ENCODE results near the gene LYZ. TPM values are rescaled to one million over a fixed set of nuclear protein-coding genes. Genes with fewer than 3 reads are reported as not detected.

LYZ gene
- total and polyA plus RNA-seq, 9 of the 15 experiments (the other 6 are each of a cell fraction or from before 2014, with no cell fraction given) = 27.2 to 96.3 (median 42.1) TPM

GRCh38 chr12:69383074-69383473, 34.9 kb downstream of the LYZ start:
- in situ Hi-C loops (cut with MboI) = no loop called here
- no peaks in the 10 kb centered on the region; a peak in 1 of 5 replicates for H3K4me1 ChIP-seq (replicated peaks in 1 of 2; ENCODE audit: control insufficient read depth in 2 of 2, insufficient read depth in 2 of 2, low read length in 2 of 2)
- H3K27ac ChIP-seq (ENCODE audit: extremely low read depth, low read depth, low read length) = no peak overlapping the region
- 94% methylated on average over 1 of the region's 1 CpG for WGBS (ENCODE audit: insufficient coverage, low coverage, missing lambda C conversion rate)
- H3K4me3 ChIP-seq = no peak overlapping the region
- DNase-seq (ENCODE audit: extremely low read depth in 1 of 4, low spot score in 3 of 4) = no peak
- TF ChIP-seq KHSRP (IDR thresholded peaks at IDR 0.05) (no peak), TFE3 (CRISPR knock-in tag; IDR thresholded peaks at IDR 0.05) (peak; percentile 28; the same call in 1 of the 2 replicates)
- no peak overlapping the region for H3K4me2 ChIP-seq (ENCODE audit: insufficient read depth, low read length)
- ChIA-PET POLR2A (interaction anchor here (1.3 kb wide), 1 partner anchor 56 kb away, joined by 3 read pairs; no protein-coding TSS in a partner anchor), CTCF (ENCODE audit: low intra/inter-chr PET ratio) (no interaction called here)
- peaks cover 55% of the 10 kb centered on the region for H3K36me3 ChIP-seq (ENCODE audit: control insufficient read depth, insufficient read depth, low read length)
- H4K20me1 ChIP-seq (replicated peaks; ENCODE audit: control insufficient read depth, insufficient read depth, low read length) = no peaks in the 10 kb centered on the region
- no peak overlapping the region for H3K9ac ChIP-seq (ENCODE audit: insufficient read depth in 1 of 2, low read depth in 2 of 2, low read length in 2 of 2)
- FAIRE-seq = no peak
- H3K9me3 ChIP-seq (replicated peaks; ENCODE audit: control insufficient read depth, insufficient read depth, low read depth, low read length) = no peaks in the 10 kb centered on the region
- no peak overlapping the region for H2AFZ ChIP-seq (ENCODE audit: low read depth, low read length)
- H3K27me3 ChIP-seq (ENCODE audit: control insufficient read depth in 2 of 2, insufficient read depth in 2 of 2, low read length in 2 of 2) = no peaks in the 10 kb centered on the region
- intact Hi-C loops (cut with micrococcal nuclease) = no loop called here
- no TSS peak for BruUV-seq (replicated peaks)
- no peaks in the 10 kb centered on the region for H3K9me1 ChIP-seq (ENCODE audit: control insufficient read depth, insufficient read depth, low read length)
- no peak for ATAC-seq
- no peaks in the 10 kb centered on the region for H3K79me2 ChIP-seq (ENCODE audit: control insufficient read depth, insufficient read depth, low read length)

GRCh38 chr12:69385038-69385437, 36.9 kb downstream of the LYZ start:
- Histone ChIP-seq H2AFZ (ENCODE audit: low read depth, low read length) (no peak overlapping the region), H3K9me1 (ENCODE audit: control insufficient read depth, insufficient read depth, low read length) (no peaks in the 10 kb centered on the region), H3K4me1 (replicated peaks in 1 of 2; ENCODE audit: control insufficient read depth in 2 of 2, insufficient read depth in 2 of 2, low read length in 2 of 2) (no peaks in the 10 kb centered on the region; a peak in 1 of 5 replicates), H4K20me1 (replicated peaks; ENCODE audit: control insufficient read depth, insufficient read depth, low read length) (no peaks in the 10 kb centered on the region), H3K9me3 (replicated peaks; ENCODE audit: control insufficient read depth, insufficient read depth, low read depth, low read length) (no peaks in the 10 kb centered on the region), H3K4me2 (ENCODE audit: insufficient read depth, low read length) (no peak overlapping the region), H3K4me3 (no peak overlapping the region), H3K36me3 (ENCODE audit: control insufficient read depth, insufficient read depth, low read length) (peaks cover 47% of the 10 kb centered on the region), H3K9ac (ENCODE audit: insufficient read depth in 1 of 2, low read depth in 2 of 2, low read length in 2 of 2) (no peak overlapping the region), H3K27ac (ENCODE audit: extremely low read depth, low read depth, low read length) (no peak overlapping the region), H3K27me3 (ENCODE audit: control insufficient read depth in 2 of 2, insufficient read depth in 2 of 2, low read length in 2 of 2) (no peaks in the 10 kb centered on the region), H3K79me2 (ENCODE audit: control insufficient read depth, insufficient read depth, low read length) (no peaks in the 10 kb centered on the region)
- ATAC-seq (no peak), DNase-seq (ENCODE audit: extremely low read depth in 1 of 4, low spot score in 3 of 4) (no peak), FAIRE-seq (peak; percentile 26)
- CTCF ChIA-PET (ENCODE audit: low intra/inter-chr PET ratio) = no interaction called here
- in situ Hi-C loops (cut with MboI) = no loop called here
- POLR2A ChIA-PET = interaction anchor here (0.6 to 2.2 kb wide), 4 partner anchors 8 to 90 kb away, joined by 3 to 8 read pairs (median 6); no protein-coding TSS in a partner anchor
- no TSS peak for BruUV-seq (replicated peaks)
- WGBS (ENCODE audit: insufficient coverage, low coverage, missing lambda C conversion rate) = 95% methylated on average over 3 of the region's 3 CpGs
- intact Hi-C loops (cut with micrococcal nuclease) = no loop called here
- no peak for TF ChIP-seq RFX1 (IDR thresholded peaks at IDR 0.05)
- TF ChIP-seq RBM14 (IDR thresholded peaks at IDR 0.05; ENCODE audit: borderline replicate concordance, insufficient read depth, low read depth, low read length) = no peak
- no peak for TF ChIP-seq IRF1 (CRISPR knock-in tag; IDR thresholded peaks at IDR 0.05; ENCODE audit: borderline replicate concordance)
- TF ChIP-seq MBD1 (CRISPR knock-in tag; IDR thresholded peaks at IDR 0.05) = no peak
- TF ChIP-seq ZNF592 (IDR thresholded peaks at IDR 0.05) = no peak
